Pulmonary artery endothelial cell (primary cell): ENCODE data around the gene DKKL1. TPM values are rescaled to one million over a fixed set of nuclear protein-coding genes. Genes with fewer than 3 reads are reported as not detected.
"Not testable (repeated sequence)": the region's sequence is repeated elsewhere in the genome, so short reads cannot be mapped to it uniquely, and the experiment has no call there.

ENCODE experiments used
- DNase-seq: peaks from one replicate; pipeline ENCODE4 v3.0.0-alpha.2; 2011; ENCODE audit warnings: low read depth, low spot score
- total RNA-seq: library from RNA; depleted of rRNA; stranded (reverse); fragments of >200 nt; gene quantifications from 2 replicates; pipeline ENCODE4 v1.2.3, GENCODE V29; 2014

The DKKL1 gene
- total RNA-seq, 1 donor from 2014 or later: not detected

DNA sequence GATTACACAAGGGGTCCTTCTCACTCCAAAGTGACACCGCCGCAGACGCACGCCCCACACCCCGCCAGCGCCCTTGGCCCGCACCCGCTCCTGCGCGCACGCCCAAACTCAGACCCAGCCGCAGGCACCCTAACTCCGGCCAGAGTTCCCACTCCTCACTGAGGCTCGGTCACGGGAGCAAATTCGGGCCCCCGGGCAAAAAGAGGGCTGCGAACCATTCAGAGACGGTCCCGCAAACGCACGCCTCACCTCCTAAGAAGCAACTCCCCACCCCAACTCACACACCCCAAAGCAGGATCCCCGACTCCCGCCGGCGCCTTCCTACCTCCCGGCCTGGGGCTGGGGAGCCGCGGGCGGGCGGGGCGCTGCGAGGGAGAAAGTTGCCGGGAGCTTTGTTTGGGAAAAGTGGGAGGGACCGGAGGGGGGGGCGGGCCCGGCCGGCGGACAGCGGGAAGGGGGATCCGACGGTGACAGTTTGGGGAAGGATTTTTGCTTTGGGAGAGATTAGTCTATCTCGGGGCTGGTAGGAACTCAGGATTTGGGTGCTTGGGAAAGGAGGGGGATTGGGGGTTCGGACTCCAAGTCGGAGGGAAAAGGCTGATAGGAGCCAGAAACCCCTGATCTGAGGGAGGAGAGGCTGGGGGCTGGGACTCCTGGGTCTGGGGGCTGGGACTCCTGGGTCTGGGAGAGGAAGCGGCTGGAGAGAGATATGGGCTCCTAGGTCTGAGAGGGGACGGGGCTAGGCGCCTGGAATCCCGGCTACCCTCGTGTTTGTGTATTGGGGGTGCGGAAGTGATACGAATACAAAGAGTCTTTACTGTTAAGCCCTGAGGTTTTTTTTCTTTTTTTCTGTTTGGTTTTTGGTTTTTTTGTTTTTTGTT is 1.4 kb upstream of the DKKL1 start, which contains the start of gene TEAD2:
Gene TEAD2, minus strand, starts transcription at position 369 of the 881 bp plus-strand sequence. CDS start 2,341 bp downstream, outside the sequence.
- no peak for DNase-seq

DNA sequence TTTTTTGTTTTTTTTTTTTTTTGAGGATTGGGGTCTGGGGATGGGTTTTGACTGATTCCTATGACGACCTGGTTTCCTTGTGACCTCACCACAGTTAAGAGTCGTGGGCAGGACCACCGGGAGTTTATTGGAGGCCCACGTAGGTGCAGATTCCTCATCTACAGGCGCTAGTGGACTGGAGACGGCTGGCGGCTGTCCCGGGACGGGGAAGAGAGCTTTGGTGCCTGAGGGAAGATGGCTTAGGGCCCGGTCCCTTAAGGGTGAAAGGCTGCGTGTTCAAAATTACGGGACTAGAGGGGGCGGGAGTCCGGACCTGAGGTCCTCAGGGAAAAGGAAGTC is 779 bp upstream of the DKKL1 start:
- DNase-seq: no peak

DNA sequence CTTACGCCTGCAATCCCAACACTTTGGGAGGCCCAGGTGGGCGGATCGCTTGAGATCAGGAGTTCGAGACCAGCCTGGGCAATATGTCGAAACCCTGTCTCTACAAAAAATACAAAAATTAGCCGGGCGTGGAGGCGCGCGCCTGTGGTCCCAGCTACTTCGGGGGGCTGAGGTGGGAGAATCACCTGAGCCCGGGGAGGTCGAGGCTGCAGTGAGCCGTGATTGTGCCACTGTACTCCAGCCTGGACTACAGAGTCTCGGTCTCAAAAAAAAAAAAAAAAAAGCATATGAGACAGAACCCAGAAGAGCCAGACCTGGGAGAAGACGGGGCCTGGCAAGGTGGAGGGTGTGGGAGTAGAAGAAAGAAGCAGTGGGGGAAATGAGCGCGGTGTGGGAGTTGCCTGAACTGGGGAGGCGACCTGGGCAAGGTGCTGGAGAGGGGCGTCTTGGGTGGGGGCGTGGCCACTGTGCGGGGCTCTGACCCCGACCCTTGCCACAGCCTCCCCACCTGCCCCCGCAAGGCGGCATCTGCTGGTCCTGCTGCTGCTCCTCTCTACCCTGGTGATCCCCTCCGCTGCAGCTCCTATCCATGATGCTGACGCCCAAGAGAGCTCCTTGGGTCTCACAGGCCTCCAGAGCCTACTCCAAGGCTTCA is 533 bp downstream of the DKKL1 start:
- no peak for DNase-seq

DNA sequence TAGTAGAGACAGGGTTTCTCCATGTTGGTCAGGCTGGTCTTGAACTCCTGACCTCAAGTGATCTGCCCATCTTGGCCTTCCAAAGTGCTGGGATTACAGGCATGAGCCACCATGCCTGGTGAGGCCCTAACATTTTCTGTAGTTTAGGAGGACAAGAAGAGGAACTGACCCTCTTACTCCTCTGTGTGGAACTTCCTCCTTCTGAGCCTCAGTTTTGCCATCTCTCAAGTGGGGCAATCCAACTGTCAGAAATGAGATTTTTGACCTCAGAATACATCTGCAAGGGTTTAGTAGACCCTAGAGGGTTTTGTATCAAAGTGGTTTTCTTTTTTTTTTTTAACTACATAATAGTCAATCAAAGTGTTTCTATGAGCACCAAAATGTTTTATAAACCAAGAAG is 2.4 kb downstream of the DKKL1 start:
- DNase-seq: no peak

DNA sequence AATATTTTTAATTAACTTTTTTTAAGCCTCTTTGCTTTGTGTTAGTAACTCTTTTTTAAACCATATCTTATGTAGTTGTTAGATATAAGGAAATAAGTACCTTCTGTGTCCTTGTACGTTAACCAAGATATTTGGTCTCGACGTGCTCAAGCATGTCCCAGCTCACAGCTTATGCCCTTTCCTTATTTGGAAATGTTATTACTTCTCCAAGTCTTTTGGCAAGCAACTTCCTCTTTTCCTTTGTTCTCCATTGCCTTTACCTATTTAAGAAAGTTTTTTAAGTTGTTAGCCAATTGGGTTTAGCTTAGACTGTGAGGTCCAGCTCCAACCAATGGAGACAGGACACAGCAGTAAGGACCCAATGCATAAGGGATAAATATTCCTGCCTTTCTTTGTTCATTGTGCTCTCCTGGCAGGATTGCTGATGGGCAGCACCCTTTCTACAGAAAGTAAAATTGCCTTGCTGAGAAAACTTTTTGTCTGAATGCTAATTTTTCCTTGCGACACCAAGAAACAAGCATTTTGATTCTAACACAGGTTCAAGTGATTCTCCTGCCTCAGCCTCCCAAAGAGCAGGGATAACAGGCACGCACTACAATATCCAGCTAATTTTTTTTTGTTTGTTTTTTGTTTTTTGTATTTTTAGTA is 5.2 kb downstream of the DKKL1 start:
- DNase-seq: no peak

DNA sequence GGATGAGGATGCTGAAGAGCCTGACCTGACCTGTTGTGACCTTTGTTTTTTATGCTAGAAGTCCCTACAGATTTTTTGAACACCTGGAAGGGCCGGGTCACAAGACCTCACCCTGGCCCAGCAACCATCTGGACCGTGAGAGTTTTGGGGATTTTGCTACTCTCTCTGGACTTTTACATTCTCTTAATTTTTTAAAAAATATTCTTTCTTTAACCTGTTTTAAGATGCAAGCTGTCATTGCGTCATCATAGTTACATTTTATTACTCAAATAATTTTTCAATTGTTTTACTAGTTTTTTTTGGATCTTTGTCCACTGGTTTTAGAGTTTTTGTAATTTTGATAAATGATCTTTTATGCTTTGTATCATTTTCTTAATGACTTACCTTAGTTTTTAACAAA is 7.5 kb downstream of the DKKL1 start:
- DNase-seq: no peak

DNA sequence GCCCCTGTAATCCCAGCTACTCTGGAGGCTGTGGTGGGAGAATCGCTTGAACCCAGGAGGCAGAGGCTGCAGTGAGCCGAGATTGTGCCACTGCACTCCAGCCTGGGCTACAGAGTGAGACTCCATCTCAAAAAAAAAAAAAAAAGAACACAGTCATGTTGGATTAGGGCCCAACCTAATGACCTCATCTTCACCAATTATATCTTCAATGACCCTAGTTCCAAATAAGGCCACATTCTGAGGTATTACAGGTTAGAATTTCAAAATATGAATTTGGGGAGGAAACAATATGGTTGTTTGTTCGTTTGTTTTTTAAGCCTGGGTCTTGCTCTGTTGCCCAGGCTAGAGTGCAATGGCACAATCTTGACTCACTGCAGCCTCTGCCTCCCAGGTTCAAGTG is 9.5 kb downstream of the DKKL1 start:
- not testable (repeated sequence) for DNase-seq

DNA sequence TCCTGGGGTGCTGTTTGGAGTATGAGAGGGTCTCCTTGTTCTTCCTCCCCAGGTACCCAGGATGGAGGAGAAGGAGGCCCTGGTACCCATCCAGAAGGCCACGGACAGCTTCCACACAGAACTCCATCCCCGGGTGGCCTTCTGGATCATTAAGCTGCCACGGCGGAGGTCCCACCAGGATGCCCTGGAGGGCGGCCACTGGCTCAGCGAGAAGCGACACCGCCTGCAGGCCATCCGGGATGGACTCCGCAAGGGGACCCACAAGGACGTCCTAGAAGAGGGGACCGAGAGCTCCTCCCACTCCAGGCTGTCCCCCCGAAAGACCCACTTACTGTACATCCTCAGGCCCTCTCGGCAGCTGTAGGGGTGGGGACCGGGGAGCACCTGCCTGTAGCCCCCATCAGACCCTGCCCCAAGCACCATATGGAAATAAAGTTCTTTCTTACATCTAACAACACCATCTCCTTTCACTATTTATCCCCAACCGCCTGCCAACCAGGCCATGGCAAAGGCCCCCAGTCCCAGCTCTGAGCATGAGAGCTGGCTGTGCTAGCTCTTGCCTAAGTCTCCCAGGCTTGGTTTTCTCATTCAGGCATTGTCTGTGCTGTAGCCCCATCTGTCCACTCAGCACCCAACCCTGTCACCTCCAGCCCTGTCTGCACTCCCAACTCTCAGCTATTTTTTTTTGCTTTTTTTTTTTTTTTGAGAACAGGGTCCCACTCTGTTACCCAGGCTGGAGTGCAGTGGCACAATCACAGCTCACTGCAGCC is 11.2 kb downstream of the DKKL1 start:
- no peak for DNase-seq

DNA sequence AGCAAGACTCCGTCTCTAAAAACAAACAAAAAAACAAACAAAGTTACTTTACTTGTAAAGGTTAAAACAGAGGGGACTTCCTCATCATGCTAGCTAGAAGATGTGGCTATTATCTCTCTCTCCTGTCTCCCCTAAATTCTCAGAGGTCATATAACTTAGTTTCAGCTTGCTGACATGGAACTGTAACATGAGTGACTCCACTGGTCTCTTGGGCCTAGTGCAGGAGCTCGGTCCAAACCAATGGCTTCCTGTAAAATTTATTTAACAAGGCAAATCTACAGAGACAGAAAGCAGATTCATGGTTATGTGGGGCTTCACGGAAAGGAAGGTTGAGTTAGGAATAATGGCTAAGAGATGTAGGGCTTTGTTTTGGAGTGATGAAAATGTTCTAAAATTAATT is 14.8 kb downstream of the DKKL1 start:
- no peak for DNase-seq

DNA sequence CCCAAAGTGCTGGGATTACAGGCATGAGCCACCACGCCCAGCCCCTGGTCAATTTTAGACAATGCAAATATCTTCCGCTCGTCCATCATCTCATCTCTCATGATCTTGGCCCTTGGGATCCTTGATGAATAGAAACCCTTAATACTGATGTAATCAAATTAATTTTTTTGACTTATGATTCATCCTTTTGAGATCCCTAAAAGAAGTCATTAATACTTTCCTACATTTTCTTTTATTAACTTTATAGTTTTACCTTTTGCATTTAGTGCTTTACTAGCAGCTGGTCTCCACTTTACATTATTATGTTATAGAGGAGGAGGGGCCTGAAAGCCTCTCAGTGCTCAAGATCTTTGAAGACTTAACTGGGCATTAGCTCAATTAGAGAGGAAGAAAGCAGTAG is 16.7 kb downstream of the DKKL1 start:
- DNase-seq: no peak

DNA sequence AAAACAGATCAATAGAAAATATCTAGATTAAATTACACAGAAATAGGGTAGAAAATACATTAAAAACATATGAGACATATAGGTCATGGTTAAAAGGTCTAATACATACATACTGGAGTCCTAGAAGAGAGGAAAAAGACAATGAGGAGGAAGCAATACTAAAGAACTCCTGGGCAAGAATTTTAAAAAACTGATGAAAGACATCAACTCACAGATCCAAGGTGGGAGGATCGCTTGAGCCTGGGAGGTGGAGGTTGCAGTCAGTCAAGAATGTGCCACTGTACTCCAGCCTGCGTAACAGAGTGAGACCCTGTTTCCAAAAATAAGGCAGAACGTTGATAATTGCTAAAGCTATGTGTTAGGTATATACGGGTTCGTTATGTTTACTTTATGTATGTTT is 19.0 kb downstream of the DKKL1 start:
- DNase-seq: no peak

DNA sequence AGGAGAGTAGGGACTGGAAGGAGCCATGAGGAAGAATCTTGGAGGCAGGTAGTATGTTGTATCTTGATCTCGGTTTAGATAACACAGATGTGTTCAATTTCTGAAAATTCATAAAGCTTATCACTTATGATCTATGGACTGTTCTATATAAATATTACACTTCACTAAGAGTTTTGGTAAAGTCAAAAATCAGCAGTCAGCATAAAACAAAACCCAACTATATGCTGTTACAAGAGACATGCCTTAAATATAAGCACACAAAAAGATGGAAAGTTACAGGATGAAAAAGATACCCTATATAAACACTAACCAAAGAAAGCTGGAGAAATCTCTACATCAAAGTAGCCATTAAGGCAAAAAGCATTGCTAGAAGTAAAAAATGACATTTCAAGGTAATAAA is 19.9 kb downstream of the DKKL1 start:
- DNase-seq: no peak

DNA sequence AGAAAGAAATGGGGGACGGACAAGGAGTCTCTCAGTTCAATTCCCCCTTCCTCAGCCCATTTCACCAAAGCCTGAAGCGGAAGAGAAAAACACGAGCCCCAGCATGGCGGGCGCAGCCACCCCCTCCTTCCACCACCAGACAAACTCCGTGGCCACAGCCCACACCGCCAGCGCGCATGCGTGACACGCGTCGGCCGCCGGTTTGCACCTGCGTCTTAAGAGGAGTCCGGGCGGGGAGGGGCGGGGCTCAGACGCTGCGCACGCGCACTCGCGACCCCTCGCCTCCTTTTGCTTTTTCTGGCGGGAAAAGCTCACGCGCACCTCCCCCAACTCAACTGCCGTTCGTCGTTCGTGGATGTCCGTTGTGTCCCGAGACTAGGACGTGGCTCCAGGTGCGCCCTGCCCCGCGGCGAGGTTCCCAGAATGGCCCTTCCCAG is 24.3 kb downstream of the DKKL1 start, which contains the start of gene KASH5:
Gene KASH5, plus strand, starts transcription at position 314 of the 437 bp plus-strand sequence. CDS start 2,635 bp downstream, outside the sequence.
- DNase-seq: no peak

DNA sequence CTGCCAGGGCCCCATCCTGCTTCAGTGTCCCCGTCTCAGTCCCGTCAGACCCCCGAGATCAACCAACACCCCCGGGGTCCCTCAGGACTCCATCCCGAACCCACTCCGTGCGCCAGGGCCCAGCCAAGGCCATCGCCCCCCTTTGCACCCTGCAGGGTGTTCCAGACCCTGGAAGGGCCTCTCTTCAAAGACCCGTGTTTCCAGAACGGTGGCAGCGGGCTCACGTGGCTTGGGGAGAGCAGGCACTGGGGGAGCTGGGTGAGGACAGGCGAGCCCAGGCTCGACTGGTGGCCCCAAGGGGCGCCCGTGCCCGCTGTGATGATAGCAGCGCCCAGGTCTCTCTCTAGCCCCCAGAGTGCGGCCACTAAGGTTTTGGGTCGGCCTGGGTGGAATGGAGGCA is 25.7 kb downstream of the DKKL1 start:
- DNase-seq: no peak

DNA sequence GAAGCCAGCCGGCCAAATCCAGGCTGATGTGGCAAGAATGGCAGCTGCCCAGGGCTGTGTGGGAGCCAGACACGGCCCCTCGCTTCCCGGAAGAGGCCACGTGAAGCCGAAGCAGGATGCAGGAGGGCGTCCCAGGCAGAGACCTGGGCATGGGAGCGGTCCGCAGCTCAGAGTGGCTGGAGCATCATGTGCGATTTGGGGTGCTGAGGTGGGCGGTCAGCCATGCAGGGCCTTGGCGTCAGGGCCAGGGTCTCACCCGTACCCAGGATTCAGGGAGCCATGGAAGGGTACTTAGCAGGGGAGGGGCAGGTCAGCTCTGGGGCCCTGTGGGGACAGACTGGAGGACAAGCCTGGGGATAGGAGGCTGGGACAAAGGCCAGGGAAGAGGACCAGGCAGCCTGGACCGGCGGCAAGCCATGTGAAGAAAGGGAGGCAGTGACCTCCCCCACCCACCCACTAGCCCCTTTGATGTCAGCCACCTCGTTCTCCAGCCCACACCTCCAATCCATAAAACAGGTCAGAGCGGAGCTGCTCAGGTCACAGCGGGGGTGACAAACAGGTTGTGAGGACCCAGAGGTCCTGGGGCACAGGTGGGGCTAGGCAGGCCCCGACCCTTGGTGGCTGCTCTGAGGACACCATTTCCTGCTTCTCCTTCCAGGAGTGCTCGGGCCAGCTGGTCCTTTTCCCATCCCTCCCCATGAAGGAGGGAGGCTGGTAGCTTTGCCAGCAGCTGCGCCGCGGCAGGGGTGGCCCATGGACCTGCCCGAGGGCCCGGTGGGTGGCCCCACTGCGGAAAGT is 26.7 kb downstream of the DKKL1 start:
- no peak for DNase-seq

DNA sequence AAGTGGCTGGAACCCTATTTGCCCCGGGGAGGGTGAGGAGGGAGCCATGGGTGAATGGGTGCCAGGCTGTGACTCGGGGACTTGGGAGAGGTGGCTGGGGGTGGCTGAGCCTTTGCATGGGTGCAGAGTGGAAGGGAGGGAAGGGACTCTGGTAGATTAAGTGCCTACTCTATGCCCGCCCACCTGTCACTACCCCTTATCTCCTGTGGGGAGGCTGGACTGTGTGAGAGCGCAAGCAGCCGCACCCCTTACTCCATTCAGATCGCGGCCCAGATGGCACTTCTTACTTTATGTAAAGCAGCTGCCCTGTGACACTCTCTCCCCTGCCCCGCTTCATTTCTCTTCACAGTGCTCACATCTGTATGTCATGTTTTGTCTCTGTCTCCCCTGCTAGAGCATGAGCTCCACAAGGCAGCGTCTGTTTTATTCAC is 27.3 kb downstream of the DKKL1 start:
- no peak for DNase-seq

DNA sequence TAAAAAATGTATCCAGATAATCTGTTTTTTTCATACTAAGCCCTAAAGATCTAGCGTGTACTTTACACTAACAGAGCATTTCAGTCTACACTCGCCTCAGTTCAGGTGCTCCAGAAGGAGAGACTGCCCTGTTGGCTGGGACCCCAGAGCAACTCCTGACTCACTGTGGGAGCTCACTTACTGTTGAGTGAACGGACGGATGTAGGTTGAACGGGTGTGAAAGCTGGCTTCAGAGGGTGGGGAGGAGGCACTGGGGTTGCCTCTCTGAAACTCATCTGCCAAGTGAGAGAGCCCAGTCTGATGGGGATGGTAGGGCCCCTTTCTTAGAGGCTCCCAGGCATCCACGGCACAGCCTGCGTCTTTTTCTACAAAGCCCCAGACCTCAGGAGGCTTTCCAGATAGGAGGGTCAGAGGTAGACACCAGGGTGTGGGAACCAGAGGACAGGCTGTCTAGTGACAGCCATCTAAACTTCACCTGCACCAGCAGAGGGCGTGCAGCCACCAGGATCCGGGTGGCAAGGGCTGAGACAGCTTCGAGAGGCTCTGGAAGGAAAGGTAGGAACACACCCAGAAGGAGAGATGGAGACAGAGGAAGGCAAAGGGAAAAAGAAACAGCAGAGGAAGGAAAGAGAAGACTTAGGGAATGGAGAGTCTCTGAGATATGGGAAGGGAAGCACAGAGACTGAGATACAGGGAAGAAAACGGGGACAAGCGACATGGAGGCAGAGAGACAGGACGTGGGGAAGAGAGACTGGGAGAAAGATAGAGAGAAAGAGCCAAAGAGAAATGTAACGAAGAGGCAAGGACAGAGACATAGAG is 28.1 kb downstream of the DKKL1 start:
- DNase-seq: no peak

DNA sequence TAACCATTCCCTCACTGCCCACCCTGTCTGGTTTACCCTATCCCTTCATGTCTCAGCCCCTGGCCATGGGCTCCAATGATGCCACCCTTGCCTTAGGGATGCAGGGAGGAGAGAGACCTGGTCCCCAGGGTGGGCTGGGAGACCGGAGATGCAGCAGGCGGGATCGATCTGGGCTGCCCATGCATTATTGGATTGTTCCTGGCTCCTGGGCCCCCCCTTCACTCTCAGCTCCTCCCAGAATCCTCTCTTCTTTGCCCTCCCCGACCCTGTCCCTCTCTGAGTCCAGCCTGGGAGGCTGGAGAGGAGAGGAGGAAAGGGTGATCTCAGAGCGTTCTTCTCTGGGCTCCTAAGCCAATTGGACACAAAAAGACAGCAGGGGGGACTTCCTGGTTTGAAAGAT is 30.2 kb downstream of the DKKL1 start:
- DNase-seq: no peak

DNA sequence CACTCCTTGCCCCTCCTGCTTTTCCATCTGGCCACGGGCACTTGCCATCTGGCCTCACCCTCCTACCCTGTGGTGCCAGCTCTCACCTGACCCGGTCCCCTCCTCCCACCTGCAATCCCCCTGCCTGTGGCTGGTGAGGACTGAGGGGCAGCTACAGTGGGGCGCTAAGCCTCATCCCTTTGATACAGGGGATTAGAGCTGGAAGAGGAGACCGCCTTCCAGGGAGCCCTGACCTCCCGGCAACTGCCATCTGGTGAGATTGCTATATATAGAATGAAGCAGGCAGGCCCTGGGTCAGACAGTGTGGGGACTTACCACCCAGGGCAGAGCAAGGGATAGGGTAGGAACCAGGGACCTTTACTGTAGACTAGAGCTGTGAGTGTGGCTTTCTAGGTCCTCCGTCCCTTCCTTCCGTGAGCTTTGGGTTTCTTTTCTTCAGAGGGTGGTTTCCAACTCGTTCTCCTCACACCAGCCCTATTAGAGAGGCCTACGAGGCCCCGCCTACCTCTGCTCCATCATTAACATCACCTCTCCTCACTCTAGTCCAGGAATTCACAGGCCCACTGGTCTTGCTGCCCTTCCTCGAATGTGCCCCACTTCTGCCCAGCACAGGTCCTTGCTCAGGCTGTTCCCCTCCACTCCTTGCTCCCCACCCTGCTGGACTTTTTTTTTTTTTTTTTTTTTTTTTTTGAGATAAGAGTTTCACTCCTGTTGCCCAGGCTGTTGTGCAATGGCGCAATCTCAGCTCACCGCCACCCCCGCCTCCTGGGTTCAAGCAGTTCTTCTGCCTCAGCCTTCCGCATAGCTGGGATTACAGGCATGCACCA is 32.1 kb downstream of the DKKL1 start:
- no peak for DNase-seq
